ENCODE results near the gene DYNLT1. TPM values are rescaled to one million over a fixed set of nuclear protein-coding genes. Genes with fewer than 3 reads are reported as not detected.
"Not testable (repeated sequence)": the region's sequence is repeated elsewhere in the genome, so short reads cannot be mapped to it uniquely, and the experiment has no call there.

DYNLT1 gene
- total RNA-seq, 2 donors from 2014 or later, result 45.6 to 48.7 TPM

GRCh38 chr6:158635427-158636073, 9.0 kb downstream of the DYNLT1 start:
- Histone ChIP-seq H3K4me1 (ENCODE audit: control insufficient read depth in 1 of 2, low read depth in 2 of 2) (peaks cover 15 to 19% of the 10 kb centered on the region in 2 donors), H3K36me3 (peaks cover 22% of the 10 kb centered on the region), H3K27ac (no peak overlapping the region), H3K4me3 (no peak overlapping the region), H3K9me3 (no peaks in the 10 kb centered on the region), H3K27me3 (replicated peaks; ENCODE audit: insufficient read depth) (no peaks in the 10 kb centered on the region)
- ATAC-seq (ENCODE audit: insufficient number of reproducible peaks, low FRiP score, low read depth) (no peak), DNase-seq (ENCODE audit: low spot score) (no peak)
- no peak for TF ChIP-seq CTCF (IDR thresholded peaks at IDR 0.05)

GRCh38 chr6:158634695-158635426, 9.7 kb downstream of the DYNLT1 start:
- H3K9me3 ChIP-seq, result no peaks in the 10 kb centered on the region
- TF ChIP-seq CTCF (IDR thresholded peaks at IDR 0.05), result no peak
- H3K27ac ChIP-seq, result no peak overlapping the region
- no peaks in the 10 kb centered on the region for H3K27me3 ChIP-seq (replicated peaks; ENCODE audit: insufficient read depth)
- no peak overlapping the region for H3K4me3 ChIP-seq
- peaks cover 16 to 23% of the 10 kb centered on the region in 2 donors for H3K4me1 ChIP-seq (ENCODE audit: control insufficient read depth in 1 of 2, low read depth in 2 of 2)
- ATAC-seq (ENCODE audit: insufficient number of reproducible peaks, low FRiP score, low read depth) (no peak), DNase-seq (ENCODE audit: low spot score) (no peak)
- peaks cover 22% of the 10 kb centered on the region for H3K36me3 ChIP-seq

- no peak overlapping the region for H3K4me3 ChIP-seq
- H3K27me3 ChIP-seq (replicated peaks; ENCODE audit: insufficient read depth), result no peaks in the 10 kb centered on the region
- ATAC-seq (ENCODE audit: insufficient number of reproducible peaks, low FRiP score, low read depth) (no peak), DNase-seq (ENCODE audit: low spot score) (no peak)
- H3K36me3 ChIP-seq, result peaks cover 22% of the 10 kb centered on the region
- no peaks in the 10 kb centered on the region for H3K9me3 ChIP-seq
- TF ChIP-seq CTCF (IDR thresholded peaks at IDR 0.05), result no peak
- H3K4me1 ChIP-seq (ENCODE audit: control insufficient read depth in 1 of 2, low read depth in 2 of 2), result peaks cover 16 to 23% of the 10 kb centered on the region in 2 donors
- no peak overlapping the region for H3K27ac ChIP-seq
Observed at GRCh38 chr6:158633127-158633526, 11.4 kb downstream of the DYNLT1 start.

- not testable (repeated sequence) for DNase-seq (ENCODE audit: low spot score); ATAC-seq (ENCODE audit: insufficient number of reproducible peaks, low FRiP score, low read depth)
Observed at GRCh38 chr6:158632538-158633119, 11.9 kb downstream of the DYNLT1 start.

GRCh38 chr6:158631678-158632537, 12.6 kb downstream of the DYNLT1 start:
- Histone ChIP-seq H3K9me3 (no peaks in the 10 kb centered on the region), H3K4me1 (ENCODE audit: control insufficient read depth in 1 of 2, low read depth in 2 of 2) (peaks cover 16 to 28% of the 10 kb centered on the region in 2 donors), H3K27ac (peak overlapping the region; percentile 68 to 72), H3K27me3 (replicated peaks; ENCODE audit: insufficient read depth) (no peaks in the 10 kb centered on the region), H3K36me3 (peaks cover 15% of the 10 kb centered on the region), H3K4me3 (peak overlapping the region; percentile 56)
- DNase-seq (ENCODE audit: low spot score) (no peak), ATAC-seq (ENCODE audit: insufficient number of reproducible peaks, low FRiP score, low read depth) (peak; percentile 67)
- TF ChIP-seq CTCF (IDR thresholded peaks at IDR 0.05), result no peak

More at GRCh38 chr6:158632538-158633119, 11.9 kb downstream of the DYNLT1 start:
- not testable (repeated sequence) for H3K4me3 ChIP-seq; H3K9me3 ChIP-seq; H3K27me3 ChIP-seq (replicated peaks; ENCODE audit: insufficient read depth)
- Histone ChIP-seq H3K27ac (peak overlapping the region; percentile 68 to 72), H3K4me1 (ENCODE audit: control insufficient read depth in 1 of 2, low read depth in 2 of 2) (peaks cover 16 to 23% of the 10 kb centered on the region in 2 donors), H3K36me3 (peaks cover 22% of the 10 kb centered on the region)
